Mucosa of descending colon (tissue), 3 donors: ENCODE results near the gene TNPO3. TPM values are rescaled to one million over a fixed set of nuclear protein-coding genes. Genes with fewer than 3 reads are reported as not detected.

ENCODE experiments used
- ATAC-seq: fragments of 200-7000 bp; cut with Tn5 transposase; one replicate; pipeline ENCODE4 v1.9.1; 2020; ENCODE audit warnings: mild to moderate bottlenecking, moderate library complexity
- DNase-seq, 3 donors: peaks; one replicate each; pipeline ENCODE4 v3.0.0-alpha.2; 2020
- H3K36me3 ChIP-seq: fragments of 200-600 bp; one replicate; pipeline ENCODE4 v1.8.0; 2021; ENCODE audit warnings: low read depth, mild to moderate bottlenecking
- H3K4me1 ChIP-seq: fragments of 200-600 bp; one replicate; pipeline ENCODE4 v1.8.0; 2021; ENCODE audit warnings: low read depth, mild to moderate bottlenecking
- H3K4me3 ChIP-seq: fragments of 200-600 bp; one replicate; pipeline ENCODE4 v1.8.0; 2021; ENCODE audit warnings: mild to moderate bottlenecking
- H3K9me3 ChIP-seq: fragments of 200-600 bp; one replicate; pipeline ENCODE4 v1.8.0; 2021; ENCODE audit warnings: mild to moderate bottlenecking
- intact Hi-C, 2 donors: fragments of 100-400 bp; cut with DNase I in 1 of 2; cut with micrococcal nuclease in 1 of 2; formaldehyde crosslinking; loops; one replicate each; pipeline versions ENCODE4 v1.11.0 to v1.11.1; 2022; cut with DNase I, micrococcal nuclease
- total RNA-seq, 3 donors: library from RNA; stranded (reverse); fragmentation: NEBNext Ultra II Directional in 2 of 3; extraction: Animal tissue kit (Norgen Biotek cat#: 25700) in 2 of 3; gene quantifications; one replicate each; pipeline versions ENCODE4 v1.2.1 to v1.2.4, GENCODE V29; 2021 to 2023
- TF ChIP-seq, protein P1 (sequence below): fragments of 200-600 bp; IDR thresholded peaks from one replicate; pipeline ENCODE4 v1.8.0; 2022; ENCODE audit warnings: antibody characterized with exemption, mild to moderate bottlenecking
- donor health status: DM: no; HTN: no; CAD: no; lungs with moderate emphysema.
- donor health status: DM: no; HTN: no; CAD: no.
- donor health status: DM: no; HTN: yes; CAD: no.

TNPO3 gene
- total RNA-seq, 3 donors from 2014 or later, result 36.0 to 43.6 (median 38.7) TPM

GRCh38 chr7:128941946-128942526, 112.9 kb downstream of the TNPO3 start:
- no peak for ATAC-seq
- intact Hi-C loops, result no loop called here
- no peaks in the 10 kb centered on the region for H3K36me3 ChIP-seq
- peak in 1 of 3 donors; percentile 51 for DNase-seq
- no peak overlapping the region for H3K4me3 ChIP-seq
- H3K9me3 ChIP-seq, result no peaks in the 10 kb centered on the region
- TF ChIP-seq, protein P1, sequence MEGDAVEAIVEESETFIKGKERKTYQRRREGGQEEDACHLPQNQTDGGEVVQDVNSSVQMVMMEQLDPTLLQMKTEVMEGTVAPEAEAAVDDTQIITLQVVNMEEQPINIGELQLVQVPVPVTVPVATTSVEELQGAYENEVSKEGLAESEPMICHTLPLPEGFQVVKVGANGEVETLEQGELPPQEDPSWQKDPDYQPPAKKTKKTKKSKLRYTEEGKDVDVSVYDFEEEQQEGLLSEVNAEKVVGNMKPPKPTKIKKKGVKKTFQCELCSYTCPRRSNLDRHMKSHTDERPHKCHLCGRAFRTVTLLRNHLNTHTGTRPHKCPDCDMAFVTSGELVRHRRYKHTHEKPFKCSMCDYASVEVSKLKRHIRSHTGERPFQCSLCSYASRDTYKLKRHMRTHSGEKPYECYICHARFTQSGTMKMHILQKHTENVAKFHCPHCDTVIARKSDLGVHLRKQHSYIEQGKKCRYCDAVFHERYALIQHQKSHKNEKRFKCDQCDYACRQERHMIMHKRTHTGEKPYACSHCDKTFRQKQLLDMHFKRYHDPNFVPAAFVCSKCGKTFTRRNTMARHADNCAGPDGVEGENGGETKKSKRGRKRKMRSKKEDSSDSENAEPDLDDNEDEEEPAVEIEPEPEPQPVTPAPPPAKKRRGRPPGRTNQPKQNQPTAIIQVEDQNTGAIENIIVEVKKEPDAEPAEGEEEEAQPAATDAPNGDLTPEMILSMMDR, result no peak
- H3K4me1 ChIP-seq, result peaks cover 18% of the 10 kb centered on the region

DNA sequence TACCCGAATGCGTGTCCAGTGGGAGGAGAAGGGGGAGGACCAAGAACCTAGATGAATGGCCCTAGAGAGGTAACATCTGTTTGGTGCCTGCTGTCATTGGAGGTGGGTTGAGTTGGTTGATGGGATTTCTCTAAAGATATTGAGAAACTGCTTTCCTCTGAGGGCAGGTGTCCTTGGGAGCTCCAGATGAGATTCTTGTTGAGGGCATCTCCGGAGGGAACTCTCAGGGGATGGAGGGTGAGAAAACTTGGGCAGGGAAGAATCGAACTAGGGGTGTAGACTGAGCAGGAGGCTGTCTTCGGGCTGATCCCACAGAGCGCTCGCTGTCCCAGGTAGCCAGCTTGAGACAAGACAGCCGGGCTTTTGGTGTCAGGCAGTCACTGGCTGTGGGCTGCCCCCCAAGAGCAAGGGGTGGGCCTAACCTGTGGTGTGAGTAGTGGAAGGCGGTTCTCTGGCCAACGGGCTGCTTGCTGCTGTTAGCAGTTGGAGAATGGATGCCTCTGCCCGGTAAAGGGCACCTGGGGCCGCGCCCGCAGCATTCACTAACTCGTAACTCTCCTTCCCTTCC, 113.5 kb downstream of the TNPO3 start:
- Histone ChIP-seq H3K4me1 (peaks cover 24% of the 10 kb centered on the region), H3K36me3 (no peaks in the 10 kb centered on the region), H3K9me3 (no peaks in the 10 kb centered on the region), H3K4me3 (no peak overlapping the region)
- intact Hi-C loops, result no loop called here
- peak in 1 of 3 donors; percentile 45 for DNase-seq
- ATAC-seq, result no peak
- TF ChIP-seq, protein P1, result no peak

- intact Hi-C loops, result no loop called here
- TF ChIP-seq, protein P1, result no peak
- H3K36me3 ChIP-seq, result no peaks in the 10 kb centered on the region
- peak; percentile 57 for ATAC-seq
- no peaks in the 10 kb centered on the region for H3K9me3 ChIP-seq
- H3K4me3 ChIP-seq, result no peak overlapping the region
- peaks cover 27% of the 10 kb centered on the region for H3K4me1 ChIP-seq
- DNase-seq, result peak; percentile 62 to 88 (median 69)
These were observed 114.2 kb downstream of the TNPO3 start for GRCh38 chr7:128940494-128941322.

DNA sequence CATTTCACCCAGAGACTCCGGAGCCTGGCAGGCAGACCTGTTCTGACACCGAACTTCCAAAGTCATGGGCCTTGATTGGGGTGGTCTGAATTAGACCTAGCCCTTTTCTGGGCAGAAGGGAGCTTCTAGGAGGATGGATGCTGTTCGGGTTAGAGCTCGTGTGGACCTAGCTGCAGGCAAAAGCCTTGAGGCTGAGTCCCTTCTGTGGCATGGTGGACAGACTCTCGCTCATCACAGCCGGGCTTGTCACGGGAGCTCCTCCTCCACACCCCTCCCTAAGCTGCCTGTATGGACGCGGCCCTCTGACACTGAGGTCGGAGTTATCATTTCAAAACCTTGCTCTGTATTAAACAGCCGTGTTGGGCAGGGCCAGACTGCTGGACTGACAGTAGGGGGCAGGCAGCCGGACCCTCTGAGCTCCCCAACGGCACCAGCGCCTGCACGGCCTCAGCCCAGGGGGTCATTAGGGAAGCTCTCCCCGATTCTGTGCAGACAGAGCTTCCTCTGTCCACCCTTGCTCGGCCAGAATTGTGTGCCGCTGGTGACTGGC, 115.0 kb downstream of the TNPO3 start:
- Histone ChIP-seq H3K4me3 (no peak overlapping the region), H3K4me1 (peaks cover 27% of the 10 kb centered on the region), H3K9me3 (no peaks in the 10 kb centered on the region), H3K36me3 (no peaks in the 10 kb centered on the region)
- intact Hi-C loops, result no loop called here
- TF ChIP-seq, protein P1, result no peak
- peak; percentile 4 for ATAC-seq
- DNase-seq, result peak in 2 of 3 donors; percentile 42 to 56

- intact Hi-C loops, result no loop called here
- Histone ChIP-seq H3K36me3 (no peaks in the 10 kb centered on the region), H3K4me3 (no peak overlapping the region), H3K9me3 (no peaks in the 10 kb centered on the region), H3K4me1 (peaks cover 27% of the 10 kb centered on the region)
- TF ChIP-seq, protein P1, result no peak
- DNase-seq (peak; percentile 28 to 57 (median 46)), ATAC-seq (peak; percentile 5)
These were observed 115.6 kb downstream of the TNPO3 start for GRCh38 chr7:128939075-128939860.
